Cardiac muscle cell (in vitro differentiated cells and primary cell): ENCODE results near the gene DYSF. TPM values are rescaled to one million over a fixed set of nuclear protein-coding genes. Genes with fewer than 3 reads are reported as not detected.

Source experiments
- DNase-seq, 2 donors: peaks; one replicate each; pipeline versions ENCODE4 v3.0.0 to v3.0.0-alpha.2; 2010 to 2017; ENCODE audit warnings: low read depth in 1 of 2, low spot score in 1 of 2
- H3K27ac ChIP-seq: fragments of 200-600 bp; sonication (generic); 2 replicates; pipeline ENCODE4 v1.5.1; 2016
- H3K27me3 ChIP-seq: fragments of 200-600 bp; sonication (generic); 2 replicates; pipeline ENCODE4 v1.6.0; 2016; ENCODE audit warnings: control low read depth
- H3K36me3 ChIP-seq: fragments of 200-600 bp; sonication (generic); 2 replicates; pipeline ENCODE4 v1.5.1; 2016; ENCODE audit warnings: control low read depth
- H3K4me1 ChIP-seq: fragments of 200-600 bp; sonication (generic); 2 replicates; pipeline ENCODE4 v1.8.1; 2017; ENCODE audit warnings: low read depth, mild to moderate bottlenecking, mixed run types
- H3K4me3 ChIP-seq: fragments of 200-600 bp; sonication (generic); 2 replicates; pipeline ENCODE4 v1.5.1; 2016; ENCODE audit warnings: mild to moderate bottlenecking
- H3K9me3 ChIP-seq: fragments of 200-600 bp; sonication (generic); 2 replicates; pipeline ENCODE4 v1.5.1; 2017; ENCODE audit warnings: low read depth, mild to moderate bottlenecking, control low read depth
- CTCF ChIP-seq: IDR thresholded peaks from 2 replicates; pipeline ENCODE4 v1.5.1; 2012; ENCODE audit warnings: low read depth, mild to moderate bottlenecking, low read length
- polyA plus RNA-seq: library from polyadenylated mRNA; unstranded; fragments of >200 nt; fragmentation: Nextera tagmentation; extraction: Ambion mirVana; gene quantifications from 2 replicates; pipeline ENCODE4 v1.2.1, GENCODE V29; 2016
- total RNA-seq: library from RNA; depleted of rRNA; stranded (reverse); fragments of >200 nt; gene quantifications from 2 replicates; pipeline ENCODE4 v1.2.3, GENCODE V29; 2016

DYSF gene
- total and polyA plus RNA-seq, 2 experiments from 2014 or later = 34.6 to 57.4 TPM

GRCh38 chr2:71469403-71470398, 16.3 kb downstream of the DYSF start:
- no peak for DNase-seq
- Histone ChIP-seq H3K4me1 (peaks cover 10% of the 10 kb centered on the region), H3K27me3 (peaks cover 21% of the 10 kb centered on the region), H3K36me3 (no peaks in the 10 kb centered on the region), H3K9me3 (no peaks in the 10 kb centered on the region), H3K4me3 (no peak overlapping the region), H3K27ac (peak overlapping the region; percentile 9)
- no peak for TF ChIP-seq CTCF

- H3K36me3 ChIP-seq = no peaks in the 10 kb centered on the region
- no peak overlapping the region for H3K27ac ChIP-seq
- no peak overlapping the region for H3K4me3 ChIP-seq
- DNase-seq = peak in 1 of 2 donors; percentile 56
- H3K9me3 ChIP-seq = no peaks in the 10 kb centered on the region
- peaks cover 10% of the 10 kb centered on the region for H3K4me1 ChIP-seq
- no peak for TF ChIP-seq CTCF
- H3K27me3 ChIP-seq = peaks cover 6% of the 10 kb centered on the region
Observed at GRCh38 chr2:71471276-71471675, 17.9 kb downstream of the DYSF start.

GRCh38 chr2:71472019-71472418, 18.7 kb downstream of the DYSF start:
- peaks cover 10% of the 10 kb centered on the region for H3K4me1 ChIP-seq
- no peak for DNase-seq
- no peak overlapping the region for H3K27ac ChIP-seq
- H3K36me3 ChIP-seq = no peaks in the 10 kb centered on the region
- H3K4me3 ChIP-seq = no peak overlapping the region
- no peak for TF ChIP-seq CTCF
- H3K9me3 ChIP-seq = no peaks in the 10 kb centered on the region
- peaks cover 6% of the 10 kb centered on the region for H3K27me3 ChIP-seq

GRCh38 chr2:71473346-71474031, 20.1 kb downstream of the DYSF start:
- H3K4me1 ChIP-seq = peaks cover 10% of the 10 kb centered on the region
- no peaks in the 10 kb centered on the region for H3K36me3 ChIP-seq
- DNase-seq = no peak
- no peak overlapping the region for H3K4me3 ChIP-seq
- H3K27me3 ChIP-seq = no peaks in the 10 kb centered on the region
- H3K27ac ChIP-seq = no peak overlapping the region
- H3K9me3 ChIP-seq = no peaks in the 10 kb centered on the region
- no peak for TF ChIP-seq CTCF

- Histone ChIP-seq H3K4me3 (no peak overlapping the region), H3K9me3 (no peaks in the 10 kb centered on the region), H3K27me3 (no peaks in the 10 kb centered on the region), H3K4me1 (peaks cover 9% of the 10 kb centered on the region), H3K36me3 (no peaks in the 10 kb centered on the region), H3K27ac (no peak overlapping the region)
- no peak for DNase-seq
- no peak for TF ChIP-seq CTCF
Observed at GRCh38 chr2:71474116-71474743, 20.9 kb downstream of the DYSF start.
